Measurements from ENCODE around the gene STXBP4. TPM values are rescaled to one million over a fixed set of nuclear protein-coding genes. Genes with fewer than 3 reads are reported as not detected.

Gene STXBP4
- total RNA-seq, 2 experiments from 2014 or later = 9.4 to 12.6 TPM

GRCh38 chr17:54983260-54983659 is 14.7 kb downstream of the STXBP4 start:
- Histone ChIP-seq H2AFZ (ENCODE audit: low read length) (no peak overlapping the region), H3K79me2 (ENCODE audit: insufficient read depth, low read depth, low read length) (peaks cover 8% of the 10 kb centered on the region; the same call in 1 of the 2 replicates), H3K27ac (ENCODE audit: low read depth, low read length, poor library complexity, severe bottlenecking) (no peak overlapping the region), H3K4me2 (ENCODE audit: low read length) (no peak overlapping the region), H3K9me2 (ENCODE audit: insufficient read depth, low read length) (no peaks in the 10 kb centered on the region), H3K4me1 (ENCODE audit: insufficient read depth, low read length, poor library complexity, severe bottlenecking) (no peaks in the 10 kb centered on the region), H4K20me1 (ENCODE audit: insufficient read depth, low read length) (no peaks in the 10 kb centered on the region), H3K36me3 (ENCODE audit: insufficient read depth, low read length) (no peaks in the 10 kb centered on the region; the same call in 1 of the 2 replicates), H3K9me3 (ENCODE audit: low read length) (peaks cover 20% of the 10 kb centered on the region; the same call in 1 of the 2 replicates), H3K4me3 (ENCODE audit: low read depth, low read length, poor library complexity, severe bottlenecking) (no peak overlapping the region)
- no peak for DNase-seq (ENCODE audit: low spot score)
- no TSS peak for BruUV-seq (replicated peaks)
- CTCF ChIA-PET (ENCODE audit: unreplicated experiment) = no interaction called here
- POLR2A ChIA-PET = no interaction called here
- TF ChIP-seq EZH2phosphoT487 (IDR thresholded peaks at IDR 0.05; ENCODE audit: borderline replicate concordance, low read depth, low read length) = no peak
- TF ChIP-seq CTCF (conservative IDR thresholded peaks at IDR 0.05; ENCODE audit: low read length) = no peak
- intact Hi-C loops (cut with micrococcal nuclease; ENCODE audit: unreplicated experiment) = no loop called here

- H4K20me1 ChIP-seq (ENCODE audit: insufficient read depth, low read length) = no peaks in the 10 kb centered on the region
- no TSS peak for BruUV-seq (replicated peaks)
- intact Hi-C loops (cut with micrococcal nuclease; ENCODE audit: unreplicated experiment) = loop anchor here (5.0 kb wide), 1 partner anchor 527 kb away; the partner anchor contains the start of gene SMIM36
Observed at GRCh38 chr17:54985476-54985875, 16.9 kb downstream of the STXBP4 start.

GRCh38 chr17:54990118-54990517 is 21.6 kb downstream of the STXBP4 start:
- Histone ChIP-seq H4K20me1 (ENCODE audit: insufficient read depth, low read length) (no peaks in the 10 kb centered on the region), H3K27ac (ENCODE audit: low read depth, low read length, poor library complexity, severe bottlenecking) (no peak overlapping the region), H3K79me2 (ENCODE audit: insufficient read depth, low read depth, low read length) (no peaks in the 10 kb centered on the region), H3K4me2 (ENCODE audit: low read length) (no peak overlapping the region), H3K9me3 (ENCODE audit: low read length) (no peaks in the 10 kb centered on the region), H3K9me2 (ENCODE audit: insufficient read depth, low read length) (no peaks in the 10 kb centered on the region), H3K36me3 (ENCODE audit: insufficient read depth, low read length) (no peaks in the 10 kb centered on the region), H3K4me1 (ENCODE audit: insufficient read depth, low read length, poor library complexity, severe bottlenecking) (no peaks in the 10 kb centered on the region), H3K4me3 (ENCODE audit: low read depth, low read length, poor library complexity, severe bottlenecking) (no peak overlapping the region), H2AFZ (ENCODE audit: low read length) (no peak overlapping the region)
- intact Hi-C loops (cut with micrococcal nuclease; ENCODE audit: unreplicated experiment) = loop anchor here (5.0 kb wide), 1 partner anchor 187 kb away; no protein-coding TSS in a partner anchor
- DNase-seq (ENCODE audit: low spot score) = no peak
- TF ChIP-seq CTCF (conservative IDR thresholded peaks at IDR 0.05; ENCODE audit: low read length) (no peak), EZH2phosphoT487 (IDR thresholded peaks at IDR 0.05; ENCODE audit: borderline replicate concordance, low read depth, low read length) (no peak)
- ChIA-PET CTCF (ENCODE audit: unreplicated experiment) (no interaction called here), POLR2A (no interaction called here)
- BruUV-seq (replicated peaks) = no TSS peak

More at GRCh38 chr17:54985476-54985875, 16.9 kb downstream of the STXBP4 start:
- DNase-seq (ENCODE audit: low spot score) = no peak
- ChIA-PET CTCF (ENCODE audit: unreplicated experiment) (no interaction called here), POLR2A (interaction anchor here (0.5 to 1.0 kb wide), 4 partner anchors 12 to 625 kb away, joined by 3 to 5 read pairs (median 4); no protein-coding TSS in a partner anchor)
- H2AFZ ChIP-seq (ENCODE audit: low read length) = no peak overlapping the region
- H3K4me2 ChIP-seq (ENCODE audit: low read length) = no peak overlapping the region
- H3K9me3 ChIP-seq (ENCODE audit: low read length) = peaks cover 7% of the 10 kb centered on the region; the same call in 1 of the 2 replicates
- no peak overlapping the region for H3K27ac ChIP-seq (ENCODE audit: low read depth, low read length, poor library complexity, severe bottlenecking)
- H3K4me3 ChIP-seq (ENCODE audit: low read depth, low read length, poor library complexity, severe bottlenecking) = no peak overlapping the region
- no peaks in the 10 kb centered on the region for H3K4me1 ChIP-seq (ENCODE audit: insufficient read depth, low read length, poor library complexity, severe bottlenecking)
- no peaks in the 10 kb centered on the region for H3K79me2 ChIP-seq (ENCODE audit: insufficient read depth, low read depth, low read length)
- no peaks in the 10 kb centered on the region for H3K9me2 ChIP-seq (ENCODE audit: insufficient read depth, low read length)
- TF ChIP-seq EZH2phosphoT487 (IDR thresholded peaks at IDR 0.05; ENCODE audit: borderline replicate concordance, low read depth, low read length) = no peak
- H3K36me3 ChIP-seq (ENCODE audit: insufficient read depth, low read length) = no peaks in the 10 kb centered on the region

All from OCI-LY7 (cell line).